Right lung (tissue), 5 donors: Measurements from ENCODE around the gene SNTA1. TPM values are rescaled to one million over a fixed set of nuclear protein-coding genes. Genes with fewer than 3 reads are reported as not detected.
"Not testable (repeated sequence)": the region's sequence is repeated elsewhere in the genome, so short reads cannot be mapped to it uniquely, and the experiment has no call there.

Experiments used
- DNase-seq, 2 donors: peaks; one replicate each; pipeline ENCODE4 v3.0.0-alpha.2; 2013
- polyA plus RNA-seq, 5 donors: library from polyadenylated mRNA; unstranded; fragments of 120-200 nt; gene quantifications; one replicate each; pipeline versions ENCODE4 v1.2.1 to v1.2.3, GENCODE V29; 2013; ENCODE audit warnings: inconsistent platforms in 1 of 5, low replicate concordance in 1 of 5; ENCODE audit not compliant: insufficient read length in 5 of 5, insufficient read depth in 1 of 5

The SNTA1 gene
- polyA plus RNA-seq, 5 donors, result 9.4 to 15.1 (median 10.9) TPM

DNA sequence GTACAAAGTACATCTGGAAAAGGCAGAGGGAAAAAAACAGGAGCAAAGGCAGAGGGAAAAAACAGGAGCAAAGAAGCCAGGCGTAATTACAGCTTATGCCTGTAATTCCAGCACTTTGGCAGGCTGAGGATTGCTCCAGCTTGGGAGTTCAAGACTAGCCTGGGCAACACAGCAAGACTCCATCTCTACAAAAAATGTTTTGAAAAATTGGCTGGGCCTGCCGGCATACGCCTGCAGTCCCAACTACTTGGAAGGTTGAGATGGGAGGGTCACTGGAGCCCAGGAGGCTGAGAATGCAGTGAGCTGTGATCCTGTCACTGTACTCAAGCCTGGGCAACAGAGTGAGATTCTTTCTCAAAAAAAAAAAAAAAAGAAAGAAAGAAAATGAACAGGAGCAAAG is 27.3 kb upstream of the SNTA1 start:
- no peak for DNase-seq

DNA sequence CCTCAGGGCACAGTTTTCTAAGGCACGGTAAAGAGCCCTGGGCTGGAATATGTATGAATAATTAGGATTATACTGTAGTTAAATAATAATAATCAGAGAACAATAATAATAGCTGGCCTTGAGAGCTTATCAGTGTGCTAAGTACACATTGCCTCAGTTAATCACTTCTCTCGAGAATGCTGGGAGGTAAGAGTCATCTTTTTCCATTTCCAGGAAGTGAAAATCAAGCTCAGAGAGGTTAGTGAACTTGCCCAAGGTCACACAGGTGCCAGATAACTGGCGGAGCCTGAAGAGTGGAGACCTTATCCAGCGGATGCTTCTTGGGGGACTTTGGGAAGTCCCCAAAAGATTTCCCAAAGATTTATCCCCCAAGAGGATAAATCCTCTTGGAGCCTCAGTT is 26.9 kb upstream of the SNTA1 start:
- no peak for DNase-seq

DNA sequence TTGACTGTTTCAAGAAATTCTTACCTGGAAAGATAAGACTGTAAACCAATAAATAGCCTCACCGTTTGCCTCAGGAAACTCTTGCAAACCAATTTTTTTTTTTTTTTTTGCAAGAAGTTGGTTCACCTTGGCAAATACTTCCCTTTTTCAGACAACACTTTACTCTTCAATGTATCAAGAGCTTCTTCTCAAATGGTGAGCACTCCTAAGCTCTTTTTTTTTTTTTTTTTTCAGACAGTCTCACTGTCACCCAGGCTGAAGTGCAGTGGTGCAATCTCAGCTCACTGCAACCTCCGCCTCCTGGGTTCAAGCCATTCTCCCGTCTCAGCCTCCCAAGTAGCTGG is 22.7 kb upstream of the SNTA1 start:
- DNase-seq, result no peak

DNA sequence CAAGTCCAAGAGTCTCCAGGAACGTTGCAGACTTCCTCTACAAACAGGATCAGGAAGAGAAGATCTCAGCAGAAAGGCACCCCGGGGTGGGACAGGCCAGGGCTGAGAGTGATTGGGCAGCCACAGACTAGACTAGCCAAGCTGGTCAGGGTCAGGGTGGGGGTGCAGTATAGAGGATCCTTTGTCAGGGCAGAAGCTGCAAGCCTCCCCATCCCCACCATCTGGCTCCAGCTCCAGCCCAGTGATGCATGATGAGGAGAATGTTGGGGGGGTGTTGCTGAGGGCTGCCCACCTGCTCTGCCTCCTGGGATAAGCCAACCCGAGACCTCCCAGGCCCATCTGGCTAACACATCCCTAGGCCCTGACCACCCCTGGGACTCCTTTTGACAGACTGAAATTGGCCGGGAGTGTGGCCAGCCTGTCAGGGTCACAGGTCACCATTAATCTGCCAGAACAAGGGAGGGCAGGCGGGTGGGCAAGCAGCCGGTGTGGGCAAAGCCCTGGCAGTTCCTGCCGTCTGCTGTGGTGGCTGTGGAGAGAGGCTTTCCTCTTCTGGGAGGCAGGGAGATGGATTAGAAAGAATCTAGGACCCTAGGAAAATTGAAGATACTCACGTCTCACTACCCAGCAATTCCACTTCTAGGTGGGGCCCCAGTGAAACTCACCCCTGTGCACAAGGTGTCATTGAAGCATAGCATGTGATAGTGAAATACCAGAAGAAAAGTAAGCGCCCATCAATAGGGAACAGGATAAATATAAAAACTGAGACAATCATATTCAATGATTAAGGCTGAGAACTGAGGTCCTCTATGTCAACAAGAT is 22.1 kb upstream of the SNTA1 start:
- no peak for DNase-seq

DNA sequence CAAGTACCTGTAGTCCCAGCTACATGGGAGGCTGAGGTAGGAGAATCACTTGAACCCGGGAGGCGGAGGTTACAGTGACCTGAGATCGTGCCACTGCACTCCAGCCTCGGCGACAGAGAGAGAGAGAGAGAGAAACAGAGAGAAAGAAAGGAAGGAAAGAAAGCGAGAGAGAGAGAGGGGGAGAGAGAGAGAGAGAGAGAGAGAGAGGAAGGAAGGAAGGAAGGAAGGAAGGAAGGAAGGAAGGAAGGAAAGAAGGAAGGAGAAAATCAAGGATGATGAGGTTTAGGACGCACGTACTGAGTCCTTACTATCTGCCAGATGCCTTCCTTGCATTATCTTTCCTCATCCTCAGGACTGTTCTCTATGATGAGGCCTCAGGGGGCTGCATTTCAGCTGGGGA is 21.2 kb upstream of the SNTA1 start:
- DNase-seq, result not testable (repeated sequence)

DNA sequence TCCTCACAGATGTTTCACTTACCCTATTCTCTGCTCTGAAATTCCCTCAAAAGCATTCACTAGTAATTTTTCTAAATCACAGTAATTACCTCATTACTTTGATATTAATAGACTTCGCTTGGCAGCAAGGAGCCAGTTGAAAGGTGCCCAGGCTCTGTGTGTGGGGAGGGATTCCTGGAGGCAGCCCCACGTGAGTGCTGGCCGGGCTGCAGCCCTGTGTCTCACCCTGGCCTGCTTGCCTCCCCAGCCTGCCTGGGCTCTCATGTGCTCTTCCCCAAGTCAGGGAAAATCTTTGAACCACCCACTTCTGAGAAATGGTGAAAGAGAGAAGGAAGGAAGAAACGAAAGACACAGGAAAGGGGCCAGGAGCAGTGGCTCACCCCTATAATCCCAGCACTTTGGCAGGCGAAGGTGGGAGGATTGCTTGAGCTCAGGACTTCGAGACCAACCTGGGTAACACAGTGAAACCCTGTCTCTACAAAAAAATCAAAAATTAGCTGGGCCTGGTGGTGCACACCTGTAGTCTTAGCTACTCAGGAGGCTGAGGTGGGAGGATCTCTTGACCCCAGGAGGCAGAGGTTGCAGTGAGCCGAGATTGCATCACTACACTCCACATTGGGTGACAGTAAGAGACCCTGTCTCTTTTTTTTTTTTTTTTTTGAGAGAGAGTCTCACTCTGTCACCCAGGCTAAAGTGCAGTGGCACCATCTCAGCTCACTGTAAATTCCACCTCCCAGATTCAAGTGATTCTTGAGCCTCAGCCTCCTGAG is 20.0 kb upstream of the SNTA1 start:
- no peak for DNase-seq

DNA sequence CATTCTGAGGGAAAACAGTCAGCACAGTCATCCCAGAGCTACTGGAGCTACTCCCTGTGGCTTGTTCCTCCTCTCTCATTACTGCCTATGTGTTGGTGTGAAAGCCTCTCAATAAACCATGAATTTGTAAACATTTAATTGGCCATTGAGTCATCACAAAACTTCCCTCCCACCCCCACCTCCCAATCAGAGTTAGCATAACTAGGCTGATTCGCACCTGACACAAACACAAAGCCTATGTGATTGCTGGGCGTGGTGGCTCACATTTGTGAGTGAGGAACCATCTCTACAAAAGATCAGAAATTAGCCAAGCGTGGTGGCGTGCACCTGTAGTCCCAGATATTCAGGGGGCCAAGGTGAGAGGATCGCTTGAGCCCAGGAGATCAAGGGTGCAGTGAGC is 17.1 kb upstream of the SNTA1 start:
- no peak for DNase-seq

DNA sequence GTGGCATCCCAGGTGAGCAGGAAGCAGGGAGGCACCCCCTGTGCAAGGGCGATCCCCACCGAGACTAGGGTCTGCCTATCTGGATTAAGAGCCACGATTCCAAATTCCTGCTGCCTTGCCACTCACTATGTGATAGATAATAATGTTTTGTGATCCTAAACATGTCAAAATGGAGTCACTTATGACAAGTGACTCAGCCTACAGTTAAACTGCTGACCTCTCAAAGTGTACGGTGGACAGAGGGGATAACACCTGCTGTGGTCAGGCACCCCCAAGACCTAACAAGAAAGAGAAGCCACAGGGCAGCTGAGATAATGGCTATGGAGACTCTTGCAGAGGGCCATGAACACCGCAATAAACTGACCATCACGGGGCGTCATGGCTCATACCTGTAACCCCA is 16.0 kb upstream of the SNTA1 start:
- DNase-seq, result no peak

DNA sequence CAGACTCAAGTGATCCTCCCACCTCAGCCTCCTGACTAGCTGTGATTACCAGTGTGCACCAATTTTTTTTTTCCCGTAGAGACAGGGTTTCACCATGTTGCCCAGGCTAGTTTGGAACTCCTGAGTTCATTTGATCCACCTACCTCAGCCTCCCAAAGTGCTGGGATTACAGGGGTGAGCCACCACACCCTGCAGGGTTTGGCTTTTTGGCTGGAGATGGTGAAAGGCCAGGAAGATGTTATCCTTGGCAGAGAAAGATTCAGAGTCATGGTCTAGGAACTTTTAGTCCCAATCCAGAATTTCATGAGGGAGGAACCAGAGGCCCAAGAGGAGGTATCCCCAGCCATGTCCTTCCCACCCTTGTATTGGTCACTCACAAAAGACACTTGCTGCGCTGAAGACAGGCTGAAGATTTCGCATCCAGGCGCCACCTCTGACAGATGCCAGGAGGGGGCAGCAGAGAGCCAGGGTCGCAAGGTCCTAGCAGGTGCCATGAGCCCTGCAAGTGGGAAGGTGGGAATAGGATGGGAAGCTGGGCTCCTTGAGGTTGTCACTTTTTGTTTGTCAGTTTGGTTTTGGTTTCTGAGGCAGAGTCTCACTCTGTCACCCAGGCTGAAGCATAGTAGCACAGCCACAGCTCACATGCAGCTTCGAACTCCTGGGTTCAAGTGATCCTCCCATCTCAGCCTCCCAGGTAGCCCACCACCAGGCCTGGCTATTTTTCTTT is 13.5 kb upstream of the SNTA1 start:
- peak; percentile 58 to 71 for DNase-seq

DNA sequence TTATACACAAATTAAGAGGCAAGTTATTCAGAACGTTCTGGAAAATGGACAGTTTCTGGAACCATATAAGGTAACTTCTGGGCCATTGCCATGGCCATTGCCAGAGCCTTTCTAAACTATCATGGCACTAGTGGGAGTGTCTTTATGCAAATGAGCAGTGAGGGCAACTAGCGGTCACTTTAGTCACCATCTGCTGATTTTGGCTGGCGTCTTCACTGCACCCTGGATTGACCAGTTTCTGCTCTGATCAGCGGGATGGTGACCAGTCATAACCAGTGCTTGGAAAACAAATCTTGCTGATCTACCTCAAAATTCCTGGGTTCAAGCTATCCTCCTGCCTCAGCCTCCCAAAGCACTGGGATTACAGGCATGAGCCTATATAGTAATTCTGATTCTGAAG is 7.3 kb upstream of the SNTA1 start:
- no peak for DNase-seq

DNA sequence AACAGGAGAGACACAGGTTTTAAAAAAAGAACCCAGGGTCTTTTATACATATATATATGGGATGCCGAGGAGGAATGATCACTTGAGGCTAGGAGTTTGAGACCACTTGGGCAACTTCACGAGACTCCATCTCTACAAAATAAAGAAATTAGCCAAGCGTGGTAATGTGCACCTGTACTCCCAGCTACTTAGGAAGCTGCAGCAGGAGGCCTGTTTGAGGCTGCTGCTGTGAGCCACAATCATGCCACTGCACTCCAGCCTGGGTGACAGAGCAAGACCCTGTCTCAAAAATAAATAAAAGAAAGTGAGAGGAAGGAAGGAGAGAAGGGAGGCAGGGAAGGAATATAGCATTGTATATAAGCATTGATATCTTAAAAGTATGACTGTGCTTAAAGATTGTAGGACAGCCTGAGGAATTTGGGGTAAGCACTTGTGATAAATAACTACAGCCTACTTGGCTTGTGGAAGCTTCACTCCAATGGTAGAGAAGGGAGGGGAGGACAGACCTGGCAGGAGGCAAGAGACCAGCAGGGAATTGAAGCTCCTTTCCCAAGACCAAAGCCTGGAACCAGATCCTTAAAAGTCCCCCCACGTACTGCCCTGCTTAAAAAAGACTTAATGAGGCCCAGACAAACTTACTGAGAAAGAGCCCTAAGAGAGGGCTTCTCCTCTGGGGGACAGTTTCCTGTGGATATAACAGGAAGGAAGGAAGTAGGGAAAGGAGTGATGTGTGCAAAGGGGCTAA is 2.5 kb upstream of the SNTA1 start:
- DNase-seq, result no peak

DNA sequence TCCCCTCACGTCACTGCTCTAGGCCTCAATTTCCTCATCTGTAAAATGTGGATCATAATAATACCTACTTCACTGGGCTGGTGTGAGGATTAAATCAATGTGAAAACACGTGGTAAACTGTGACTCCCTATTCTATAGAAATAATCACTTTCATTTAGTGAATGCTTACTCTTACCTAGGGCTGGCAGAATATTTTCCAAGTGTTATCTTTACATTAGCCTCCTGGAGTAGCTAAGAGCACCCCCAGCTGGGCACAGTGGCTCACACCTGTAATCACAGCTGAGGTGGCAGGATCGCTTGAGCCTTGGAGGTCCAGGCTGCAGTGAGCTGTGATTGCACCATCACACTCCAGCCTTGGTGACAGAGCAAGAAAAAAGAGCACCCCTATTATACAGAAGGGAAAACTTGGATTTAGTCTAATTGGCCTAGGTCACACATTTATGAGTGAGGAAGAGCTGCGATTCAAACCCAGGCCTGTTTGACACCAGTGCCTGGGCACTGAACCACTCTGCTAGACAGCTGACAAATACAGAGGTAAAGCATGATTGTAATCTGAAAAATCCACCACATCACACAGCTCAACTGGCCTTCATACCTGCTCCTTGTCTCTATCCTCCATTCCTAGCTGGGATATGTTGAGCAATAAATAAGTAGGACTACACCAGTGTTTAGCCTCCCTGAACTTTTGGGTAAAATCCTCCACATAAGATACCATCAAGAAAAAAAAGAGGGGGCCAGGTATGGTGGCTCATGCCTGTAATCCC is 1.4 kb upstream of the SNTA1 start:
- no peak for DNase-seq

DNA sequence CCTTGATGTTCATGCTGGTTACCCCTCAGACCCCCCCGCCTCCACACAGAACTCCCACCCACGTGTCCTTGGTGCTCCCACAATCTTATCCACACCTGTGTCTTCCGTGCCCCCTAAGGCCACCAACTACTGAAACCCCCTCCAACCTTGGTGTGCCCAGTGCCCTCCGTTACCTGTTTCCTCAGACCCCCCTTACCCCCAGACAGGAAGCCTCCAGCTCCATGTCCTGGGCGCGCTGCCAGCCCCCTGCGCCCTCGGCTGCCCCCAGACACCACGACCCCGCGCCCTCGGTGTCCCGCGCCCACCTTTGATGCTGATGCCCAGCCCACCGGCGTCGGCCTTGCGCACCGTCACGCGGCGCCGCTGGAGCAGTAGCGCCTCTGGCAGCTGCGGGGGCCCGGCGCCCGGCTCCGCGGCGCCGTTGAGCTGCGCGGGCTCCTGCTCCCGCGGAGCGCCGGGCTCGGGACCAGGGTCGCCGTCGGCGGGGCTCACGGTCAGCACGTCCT is 504 bp downstream of the SNTA1 start:
- peak in 1 of 2 donors; percentile 21 for DNase-seq

DNA sequence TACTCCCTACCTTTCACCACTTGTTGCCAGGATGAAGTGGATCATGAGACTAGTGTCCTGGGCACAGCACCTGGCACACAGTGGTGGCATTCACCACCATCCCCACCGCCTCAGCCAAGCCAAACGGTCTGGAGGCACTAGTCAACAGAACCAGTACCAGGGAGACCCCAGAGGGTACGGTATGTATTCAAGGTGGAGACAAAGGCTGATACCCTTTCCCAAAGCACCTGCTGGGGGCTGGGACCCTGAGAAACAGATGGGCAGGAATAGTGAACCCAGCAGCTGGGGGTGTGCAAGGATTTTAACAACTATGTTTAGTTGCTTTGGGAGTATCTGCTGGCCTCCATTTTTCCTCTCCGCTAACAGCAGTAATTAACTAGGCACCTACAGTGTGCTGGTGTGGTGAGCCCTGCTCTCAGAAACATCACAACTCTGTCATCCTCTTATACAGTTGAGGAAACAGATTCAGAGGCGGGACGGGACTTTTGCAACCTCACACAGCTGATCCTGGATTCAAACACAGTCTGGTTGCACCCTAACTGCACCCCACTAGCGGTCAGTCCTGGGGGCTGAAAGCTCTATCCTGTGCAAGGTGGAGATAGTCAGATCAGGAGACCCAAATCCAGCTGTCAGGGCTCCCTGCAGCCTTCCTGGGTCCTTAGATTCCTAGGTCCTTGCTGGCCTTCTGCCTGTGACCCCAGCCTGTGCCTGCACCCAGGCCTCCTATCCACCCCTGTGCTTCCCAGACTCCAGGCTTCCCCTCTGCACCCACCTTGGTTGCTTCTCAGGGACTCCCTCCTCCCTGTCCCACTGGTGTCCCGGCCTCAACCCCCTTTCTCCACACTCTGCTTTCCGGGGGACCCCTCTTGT is 1.2 kb downstream of the SNTA1 start:
- no peak for DNase-seq

DNA sequence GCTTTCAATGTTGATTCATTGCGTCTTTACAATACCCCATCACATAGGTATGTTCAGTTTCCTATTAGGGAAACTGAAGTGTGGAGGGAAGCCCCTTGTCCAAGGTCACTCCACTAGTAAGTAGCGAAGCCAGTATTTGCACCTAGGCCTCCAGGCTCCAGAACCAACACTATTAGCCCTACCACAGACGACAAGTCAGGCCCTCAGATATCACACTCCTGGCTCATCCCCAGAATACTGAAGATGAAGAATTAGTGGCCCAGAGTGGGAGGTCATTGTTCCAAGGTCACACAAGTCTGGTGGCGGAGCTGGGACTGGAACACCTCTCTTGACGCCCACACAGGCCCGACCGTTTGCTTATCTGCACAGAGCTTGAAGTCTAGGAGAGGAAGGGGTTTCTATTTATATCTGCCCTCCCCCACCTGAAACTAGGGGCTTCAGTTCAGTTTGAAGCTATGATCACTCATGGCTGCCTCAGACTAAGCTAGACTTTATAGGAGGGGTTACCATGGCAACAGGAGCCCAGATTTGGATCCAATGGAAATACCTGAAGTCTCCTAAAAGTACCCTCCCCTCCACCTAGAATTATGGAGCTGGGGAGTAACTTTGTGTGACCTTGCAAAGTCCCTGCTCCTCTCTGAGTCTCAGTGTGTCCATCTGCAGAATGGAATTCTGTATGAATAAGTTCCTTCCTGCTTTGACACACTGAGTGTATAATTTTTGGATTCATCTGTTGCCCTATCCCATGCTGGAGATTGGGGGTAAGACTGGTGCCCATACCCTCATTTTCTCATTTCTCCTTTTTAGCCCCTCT is 2.2 kb downstream of the SNTA1 start:
- DNase-seq, result no peak

DNA sequence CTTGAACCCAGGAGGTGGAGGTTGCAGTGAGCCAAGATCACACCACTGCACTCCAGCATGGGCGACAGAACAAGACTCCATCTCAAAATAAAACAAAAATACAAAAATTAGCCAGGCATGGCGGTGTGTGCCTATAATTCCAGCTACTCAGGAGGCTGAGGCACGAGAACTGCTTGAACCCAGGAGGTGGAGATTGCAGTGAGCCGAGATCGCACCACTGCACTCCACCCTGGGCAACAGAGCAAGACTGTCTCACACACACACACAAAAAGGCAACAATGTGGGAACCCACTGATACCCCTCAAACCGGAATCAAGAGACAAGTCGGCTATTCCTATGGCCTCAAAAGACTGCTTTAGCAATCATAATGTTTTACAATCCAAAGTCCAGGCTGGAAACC is 3.0 kb downstream of the SNTA1 start:
- not testable (repeated sequence) for DNase-seq

DNA sequence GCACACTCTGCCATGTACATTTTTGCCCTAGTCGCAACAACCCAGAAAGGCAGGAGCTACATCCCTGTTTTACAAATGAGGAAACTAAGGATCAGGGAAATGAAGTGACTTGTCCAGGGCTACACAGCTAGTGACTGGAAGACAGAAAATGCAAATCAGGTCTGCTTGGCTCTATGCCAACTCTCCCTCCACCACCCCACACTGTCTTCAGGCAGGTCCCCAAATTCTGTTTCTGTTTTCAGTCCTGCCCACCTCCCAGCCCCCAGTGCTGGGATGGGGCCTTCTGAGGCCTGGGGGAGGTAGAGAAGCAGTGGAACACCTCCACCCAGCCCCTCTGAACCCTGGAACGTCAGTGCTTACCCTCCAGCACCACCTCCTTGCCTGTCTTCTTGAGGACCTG is 5.1 kb downstream of the SNTA1 start:
- no peak for DNase-seq

DNA sequence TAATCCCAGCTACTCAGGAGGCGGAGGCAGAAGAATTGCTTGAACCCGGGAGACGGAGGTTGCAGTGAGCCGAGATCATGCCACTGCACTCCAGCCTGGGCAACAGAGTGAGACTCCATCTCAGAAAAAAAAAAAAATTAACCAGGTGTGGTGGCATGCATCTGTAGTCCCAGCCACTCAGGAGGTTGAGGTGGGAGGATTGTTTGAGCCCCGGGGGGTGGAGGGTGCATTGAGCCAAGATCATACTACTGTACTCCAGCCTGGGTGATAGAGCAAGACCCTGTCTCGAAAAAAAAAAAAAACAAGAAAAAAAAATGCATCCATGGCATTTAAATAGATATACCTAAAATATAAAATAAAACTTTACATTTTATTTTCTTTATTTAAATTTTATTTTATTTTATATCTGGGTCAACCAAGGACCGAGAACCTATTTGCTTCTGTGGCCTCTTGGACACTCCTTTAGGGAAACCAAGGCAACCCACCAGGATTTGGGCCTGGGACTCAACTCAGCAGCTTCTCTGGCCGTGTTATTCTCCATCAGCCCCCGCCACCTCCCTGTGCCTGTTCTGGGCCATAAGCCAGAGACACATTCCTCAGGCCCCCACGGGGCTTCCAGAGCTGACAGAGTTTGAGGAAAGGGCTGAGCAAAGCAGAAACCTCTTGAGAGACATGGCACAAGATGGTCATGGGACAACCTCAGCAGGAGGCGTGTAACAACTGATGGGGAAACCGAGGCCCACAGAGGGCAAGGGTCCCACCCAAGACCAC is 6.2 kb downstream of the SNTA1 start:
- DNase-seq, result peak in 1 of 2 donors; percentile 18
